GM12878 (cell line): ENCODE data around the gene CMAS.

Source experiments
- BHLHE40 ChIP-seq, 2 experiments: fragments of 450-650 bp in 1 of 2; IDR thresholded peaks; 2 replicates each; pipeline ENCODE4 v1.6.1; 2011 to 2017; ENCODE audit warnings: low read depth in 2 of 2, borderline replicate concordance in 1 of 2, improper control_type of control experiment in 1 of 2, low read length in 1 of 2, mild to moderate bottlenecking in 1 of 2
- CTCF ChIP-seq, 3 experiments: IDR thresholded peaks in 2 of 3; conservative IDR thresholded peaks in 1 of 3; 2 replicates each; pipeline ENCODE4 v1.5.1; 2011; ENCODE audit warnings: low read depth in 3 of 3, low read length in 3 of 3, mild to moderate bottlenecking in 3 of 3, control low read depth in 2 of 3, moderate library complexity in 2 of 3, inconsistent platforms in 1 of 3, mixed read lengths in 1 of 3; ENCODE audit not compliant: control insufficient read depth in 2 of 3, insufficient read depth in 1 of 3; ENCODE audit errors: extremely low read depth in 1 of 3
- EZH2 ChIP-seq: IDR thresholded peaks from 2 replicates; pipeline ENCODE4 v1.6.1; 2012; ENCODE audit warnings: low read depth, mild to moderate bottlenecking, control low read depth, inconsistent platforms, low read length, borderline replicate concordance; ENCODE audit not compliant: control insufficient read depth
- FOXK2 ChIP-seq: fragments of 450-650 bp; IDR thresholded peaks from 2 replicates; pipeline ENCODE4 v1.6.1; 2017; ENCODE audit warnings: mild to moderate bottlenecking, moderate library complexity

GRCh38 chr12:22069851-22070250 lies 23.8 kb downstream of the CMAS start:
- no peak for TF ChIP-seq CTCF (IDR thresholded peaks at IDR 0.05 in 2 of 3, conservative IDR thresholded peaks at IDR 0.05 in 1 of 3; ENCODE audit: control insufficient read depth in 2 of 3, extremely low read depth in 1 of 3, insufficient read depth in 1 of 3, low read depth in 3 of 3, low read length in 3 of 3)
- no peak for TF ChIP-seq FOXK2
- TF ChIP-seq EZH2, result no peak
- TF ChIP-seq BHLHE40 (IDR thresholded peaks at IDR 0.05; ENCODE audit: borderline replicate concordance in 1 of 2, low read depth in 2 of 2, low read length in 1 of 2), result no peak
